Smooth muscle cell (in vitro differentiated cells): ENCODE results near the gene TBC1D22A. TPM values are rescaled to one million over a fixed set of nuclear protein-coding genes. Genes with fewer than 3 reads are reported as not detected.

Experiments
- DNase-seq: peaks from one replicate; lab custom pipeline; 2025; ENCODE audit not compliant: unreplicated experiment; lab: John Stamatoyannopoulos, UW
- H2AFZ ChIP-seq: fragments of 200-600 bp; sonication (generic); 2 replicates; pipeline ENCODE4 v1.6.0; 2016; ENCODE audit warnings: antibody characterized with exemption, low read depth, mild to moderate bottlenecking
- H3F3A ChIP-seq: fragments of 200-600 bp; sonication (generic); 2 replicates; pipeline ENCODE4 v1.6.0; 2017; ENCODE audit warnings: antibody characterized with exemption, low read depth
- H3K27ac ChIP-seq: fragments of 200-600 bp; sonication (generic); 2 replicates; pipeline ENCODE4 v1.5.1; 2016; ENCODE audit warnings: low read depth, mild to moderate bottlenecking
- H3K27me3 ChIP-seq: fragments of 200-600 bp; sonication (generic); 2 replicates; pipeline ENCODE4 v1.6.1; 2016; ENCODE audit warnings: low read depth, mild to moderate bottlenecking
- H3K36me3 ChIP-seq: fragments of 200-600 bp; sonication (generic); 2 replicates; pipeline ENCODE4 v1.5.1; 2016; ENCODE audit warnings: low read depth
- H3K4me1 ChIP-seq: fragments of 200-600 bp; sonication (generic); 2 replicates; pipeline ENCODE4 v1.5.1; 2016; ENCODE audit warnings: low read depth
- H3K4me2 ChIP-seq: fragments of 200-600 bp; sonication (generic); 2 replicates; pipeline ENCODE4 v1.6.0; 2016; ENCODE audit warnings: mild to moderate bottlenecking
- H3K4me3 ChIP-seq: fragments of 200-600 bp; sonication (generic); 2 replicates; pipeline ENCODE4 v1.5.1; 2016; ENCODE audit warnings: mild to moderate bottlenecking
- H3K79me2 ChIP-seq: fragments of 200-600 bp; sonication (generic); 2 replicates; pipeline ENCODE4 v1.6.0; 2016; ENCODE audit warnings: low read depth, mild to moderate bottlenecking
- H3K9ac ChIP-seq: fragments of 200-600 bp; sonication (generic); 2 replicates; pipeline ENCODE4 v1.6.0; 2016; ENCODE audit warnings: low read depth
- H3K9me3 ChIP-seq: fragments of 200-600 bp; sonication (generic); replicated peaks from 2 replicates; pipeline ENCODE4 v1.5.1; 2016; ENCODE audit warnings: low read depth
- H4K20me1 ChIP-seq: fragments of 200-600 bp; sonication (generic); 2 replicates; pipeline ENCODE4 v1.6.0; 2016; ENCODE audit warnings: low read depth
- WGBS: methylation state at CpG from one replicate; pipeline ENCODE4 v1.1.7; 2016; ENCODE audit warnings: low lambda C conversion rate; 5-methylcytosine and 5-hydroxymethylcytosine counted together
- polyA plus RNA-seq: library from polyadenylated mRNA; unstranded; fragments of >200 nt; fragmentation: Nextera tagmentation; extraction: Ambion mirVana; gene quantifications from 2 replicates; pipeline ENCODE4 v1.2.1, GENCODE V29; 2016
- total RNA-seq: library from RNA; depleted of rRNA; stranded (reverse); fragments of >200 nt; gene quantifications from 2 replicates; pipeline ENCODE4 v1.2.3, GENCODE V29; 2014
- TF ChIP-seq, protein P1 (sequence below): fragments of 200-600 bp; sonication (generic); IDR thresholded peaks from 2 replicates; pipeline ENCODE4 v1.5.1; 2017; ENCODE audit warnings: borderline replicate concordance, mild to moderate bottlenecking, antibody characterized with exemption; ENCODE audit not compliant: insufficient read depth, poor library complexity, severe bottlenecking

The TBC1D22A gene
- total and polyA plus RNA-seq, 2 experiments from 2014 or later = 12.5 to 14.4 TPM

DNA sequence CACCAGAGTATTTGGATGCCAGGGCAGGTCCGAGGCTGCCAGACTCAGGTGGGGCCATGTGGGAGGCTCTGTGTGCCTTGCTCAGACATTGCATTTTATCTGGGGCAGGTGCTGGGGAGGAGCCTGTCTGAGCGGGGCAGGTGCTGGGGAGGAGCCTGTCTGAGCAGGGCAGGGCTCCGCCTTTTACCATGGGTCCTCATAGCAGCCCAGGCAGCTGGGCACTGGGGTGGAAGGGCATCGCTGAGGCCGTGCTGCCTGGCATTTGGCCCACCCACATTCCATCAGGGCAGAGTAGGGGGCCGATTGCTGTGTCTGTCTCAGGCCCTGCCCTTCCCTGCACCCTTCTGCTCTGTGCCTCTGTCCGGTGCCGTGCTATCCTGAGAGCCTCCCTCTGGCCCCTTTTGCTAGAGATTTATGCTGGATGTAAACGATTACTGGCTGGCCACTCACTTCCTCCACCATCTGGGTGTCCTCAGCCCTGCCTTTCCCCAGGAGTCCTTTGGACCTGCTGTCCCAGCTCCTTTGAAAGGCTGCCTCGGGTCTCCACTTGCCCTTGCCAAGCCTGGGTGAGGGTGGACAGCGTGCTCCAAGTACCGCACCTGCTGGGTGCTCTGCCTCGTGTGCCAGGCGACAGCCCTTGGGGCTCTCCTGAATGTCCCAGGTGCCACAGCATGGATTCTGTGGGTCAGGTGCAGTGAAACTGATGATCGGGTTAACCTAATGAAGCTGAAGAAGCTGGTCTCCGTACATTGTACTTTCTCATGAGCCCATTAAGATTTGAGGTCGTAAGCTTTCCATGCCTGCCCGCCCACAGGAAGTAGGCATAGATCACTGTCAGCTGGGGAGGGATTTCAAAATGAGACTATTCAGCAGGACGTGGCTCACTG is 281.6 kb downstream of the TBC1D22A start:
- H2AFZ ChIP-seq = no peak overlapping the region
- DNase-seq = no peak
- no peaks in the 10 kb centered on the region for H3K36me3 ChIP-seq
- peaks cover 59% of the 10 kb centered on the region for H4K20me1 ChIP-seq
- H3F3A ChIP-seq = no peaks in the 10 kb centered on the region
- H3K27ac ChIP-seq = no peak overlapping the region
- no peaks in the 10 kb centered on the region for H3K9me3 ChIP-seq
- H3K79me2 ChIP-seq = no peaks in the 10 kb centered on the region
- WGBS = 71% methylated on average over 19 of the region's 19 CpGs
- no peaks in the 10 kb centered on the region for H3K4me1 ChIP-seq
- no peak overlapping the region for H3K4me3 ChIP-seq
- TF ChIP-seq, protein P1, sequence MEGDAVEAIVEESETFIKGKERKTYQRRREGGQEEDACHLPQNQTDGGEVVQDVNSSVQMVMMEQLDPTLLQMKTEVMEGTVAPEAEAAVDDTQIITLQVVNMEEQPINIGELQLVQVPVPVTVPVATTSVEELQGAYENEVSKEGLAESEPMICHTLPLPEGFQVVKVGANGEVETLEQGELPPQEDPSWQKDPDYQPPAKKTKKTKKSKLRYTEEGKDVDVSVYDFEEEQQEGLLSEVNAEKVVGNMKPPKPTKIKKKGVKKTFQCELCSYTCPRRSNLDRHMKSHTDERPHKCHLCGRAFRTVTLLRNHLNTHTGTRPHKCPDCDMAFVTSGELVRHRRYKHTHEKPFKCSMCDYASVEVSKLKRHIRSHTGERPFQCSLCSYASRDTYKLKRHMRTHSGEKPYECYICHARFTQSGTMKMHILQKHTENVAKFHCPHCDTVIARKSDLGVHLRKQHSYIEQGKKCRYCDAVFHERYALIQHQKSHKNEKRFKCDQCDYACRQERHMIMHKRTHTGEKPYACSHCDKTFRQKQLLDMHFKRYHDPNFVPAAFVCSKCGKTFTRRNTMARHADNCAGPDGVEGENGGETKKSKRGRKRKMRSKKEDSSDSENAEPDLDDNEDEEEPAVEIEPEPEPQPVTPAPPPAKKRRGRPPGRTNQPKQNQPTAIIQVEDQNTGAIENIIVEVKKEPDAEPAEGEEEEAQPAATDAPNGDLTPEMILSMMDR = no peak
- H3K27me3 ChIP-seq = no peaks in the 10 kb centered on the region
- H3K9ac ChIP-seq = no peak overlapping the region
- H3K4me2 ChIP-seq = peak overlapping the region; percentile 53

DNA sequence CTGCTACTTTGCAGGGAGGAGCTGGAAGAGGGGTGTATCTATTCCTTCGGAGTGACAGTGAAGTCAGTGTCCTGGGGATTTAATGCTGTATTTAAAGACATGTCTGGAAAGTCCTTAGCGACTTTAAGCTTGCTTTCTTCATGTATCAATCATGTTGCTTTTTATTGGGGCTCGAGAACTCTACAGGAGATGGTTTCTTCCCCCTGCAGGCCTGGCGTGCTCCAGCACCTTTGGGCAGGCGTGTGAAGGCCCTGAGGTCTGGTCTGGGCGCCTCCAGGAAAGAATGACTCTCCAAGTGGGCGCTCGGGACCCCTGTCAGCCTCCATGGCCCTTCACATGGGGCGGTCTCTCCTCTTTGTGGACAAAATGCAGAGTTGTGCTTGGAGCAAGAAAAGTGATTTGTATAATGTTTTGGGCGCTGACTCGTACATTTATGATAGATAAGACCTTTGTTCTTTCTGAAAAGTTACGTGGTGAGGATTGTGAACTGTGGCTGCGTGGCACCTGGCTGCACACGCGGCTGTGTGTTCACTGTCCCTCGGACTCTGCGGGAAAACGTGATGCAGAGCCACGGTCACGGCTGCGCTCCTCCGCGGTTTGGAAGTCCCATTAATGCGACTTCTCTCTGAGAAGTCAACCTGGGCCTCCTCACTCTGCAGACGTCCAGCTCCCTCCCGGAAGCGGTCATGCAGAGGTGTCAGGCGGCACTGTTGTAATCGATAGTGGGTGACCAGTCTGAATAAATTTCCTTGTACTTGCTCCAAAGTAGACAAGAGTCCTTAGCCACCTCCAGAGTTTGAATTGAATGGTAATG is 282.5 kb downstream of the TBC1D22A start:
- H3K4me1 ChIP-seq = no peaks in the 10 kb centered on the region
- H3K4me2 ChIP-seq = peak overlapping the region; percentile 53
- no peak for DNase-seq
- H3F3A ChIP-seq = no peaks in the 10 kb centered on the region
- no peaks in the 10 kb centered on the region for H3K36me3 ChIP-seq
- no peaks in the 10 kb centered on the region for H3K79me2 ChIP-seq
- H3K27me3 ChIP-seq = no peaks in the 10 kb centered on the region
- no peak overlapping the region for H3K27ac ChIP-seq
- H3K9me3 ChIP-seq = no peaks in the 10 kb centered on the region
- peaks cover 56% of the 10 kb centered on the region for H4K20me1 ChIP-seq
- no peak overlapping the region for H2AFZ ChIP-seq
- H3K4me3 ChIP-seq = no peak overlapping the region
- no peak overlapping the region for H3K9ac ChIP-seq
- TF ChIP-seq, protein P1 = no peak
- 79% methylated on average over 29 of the region's 29 CpGs for WGBS

DNA sequence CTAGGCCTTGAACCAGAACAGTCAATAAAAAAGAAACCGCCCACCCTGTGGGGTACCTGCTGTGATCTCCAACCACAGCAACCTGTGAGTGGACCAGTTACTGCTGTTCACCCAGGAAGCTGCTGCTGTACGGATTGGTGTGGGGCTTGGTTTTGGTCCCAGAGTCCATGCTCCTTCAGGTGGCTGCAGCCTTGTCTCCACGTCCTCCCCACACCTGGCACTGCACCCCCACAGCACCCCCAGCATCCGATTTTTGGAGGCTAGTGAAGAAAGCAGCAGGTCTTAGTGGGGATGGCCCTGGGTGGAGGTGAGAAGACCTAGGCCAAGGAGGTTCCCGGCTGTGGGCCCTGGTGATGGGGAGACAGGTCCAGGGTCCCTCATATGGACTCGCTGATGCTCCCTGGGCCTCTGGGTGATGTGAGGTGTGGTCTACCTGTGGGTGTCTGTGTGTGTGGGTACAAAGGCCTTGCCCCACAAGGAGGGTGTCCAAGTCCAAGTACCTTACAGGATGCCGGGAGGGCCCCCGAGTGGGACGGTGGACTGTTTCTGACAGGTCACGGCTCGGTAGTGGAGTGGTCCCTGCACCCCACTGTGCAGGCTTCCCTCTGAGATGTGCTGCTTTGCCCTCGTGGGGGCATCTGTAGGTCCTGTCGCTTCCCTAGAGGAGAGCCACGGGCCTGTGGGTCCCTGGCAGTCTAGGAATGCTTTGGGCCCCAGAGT is 283.4 kb downstream of the TBC1D22A start:
- H3K9ac ChIP-seq = no peak overlapping the region
- TF ChIP-seq, protein P1 = no peak
- H2AFZ ChIP-seq = no peak overlapping the region
- WGBS = 98% methylated on average over 14 of the region's 14 CpGs
- H3K27ac ChIP-seq = no peak overlapping the region
- DNase-seq = no peak
- H4K20me1 ChIP-seq = peaks cover 56% of the 10 kb centered on the region
- no peaks in the 10 kb centered on the region for H3K4me1 ChIP-seq
- H3F3A ChIP-seq = no peaks in the 10 kb centered on the region
- no peak overlapping the region for H3K4me3 ChIP-seq
- H3K4me2 ChIP-seq = no peak overlapping the region
- no peaks in the 10 kb centered on the region for H3K36me3 ChIP-seq
- H3K79me2 ChIP-seq = no peaks in the 10 kb centered on the region
- H3K9me3 ChIP-seq = no peaks in the 10 kb centered on the region
- H3K27me3 ChIP-seq = no peaks in the 10 kb centered on the region
